Type B pancreatic cell (in vitro differentiated cells): ENCODE measurements around the gene PCDH7. TPM values are rescaled to one million over a fixed set of nuclear protein-coding genes. Genes with fewer than 3 reads are reported as not detected.

Source experiments
- DNase-seq: peaks from one replicate; pipeline ENCODE4 v3.0.0; 2021; ENCODE audit warnings: mixed read lengths; ENCODE audit not compliant: unreplicated experiment; ENCODE audit errors: extremely low spot score
- H3K27ac Mint-ChIP-seq: 2 replicates; pipeline ENCODE4 v1.8.0; 2021; ENCODE audit warnings: mild to moderate bottlenecking, mixed read lengths
- H3K27me3 Mint-ChIP-seq: 2 replicates; pipeline ENCODE4 v1.8.0; 2021; ENCODE audit warnings: mixed read lengths
- H3K36me3 Mint-ChIP-seq: 2 replicates; pipeline ENCODE4 v1.8.0; 2021; ENCODE audit warnings: mixed read lengths
- H3K4me1 Mint-ChIP-seq: one replicate; pipeline ENCODE4 v1.8.0; 2021; ENCODE audit warnings: mixed read lengths; ENCODE audit not compliant: unreplicated experiment
- H3K4me3 Mint-ChIP-seq: 2 replicates; pipeline ENCODE4 v1.8.0; 2021; ENCODE audit warnings: mild to moderate bottlenecking, mixed read lengths
- H3K9me3 Mint-ChIP-seq: 2 replicates; pipeline ENCODE4 v1.8.0; 2021; ENCODE audit warnings: mixed read lengths
- CTCF ChIP-seq: fragments of 200-600 bp; sonication (generic); conservative IDR thresholded peaks from 2 replicates; pipeline ENCODE4 v1.5.0; 2021; ENCODE audit warnings: antibody characterized with exemption, mild to moderate bottlenecking
- long read RNA-seq: library from polyadenylated mRNA; unstranded; transcript quantifications from one replicate; pipeline ENCODE4 v2.0.0, GENCODE V29; 2020
- total RNA-seq: library from RNA; stranded (reverse); gene quantifications from 2 replicates; pipeline ENCODE4 v1.2.1, GENCODE V29; 2021; ENCODE audit warnings: low replicate concordance

PCDH7 gene
- 93.8 and 95.9 TPM in 2 replicates for total RNA-seq
- long read RNA-seq, full-length matches to known transcripts, result 32 of 55 reads
- long read RNA-seq, partial matches to known transcripts, result 1 of 55 reads
- long read RNA-seq, other reads (novel, unspliced or antisense), result 22 of 55 reads

- Mint-ChIP-seq H3K9me3 (no peaks in the 10 kb centered on the region), H3K36me3 (peaks cover 16% of the 10 kb centered on the region), H3K27ac (peak within 1 kb of the TSS; percentile 91), H3K4me3 (peak within 1 kb of the TSS; percentile 94), H3K4me1 (peaks cover 33% of the 10 kb centered on the region), H3K27me3 (peaks cover 5% of the 10 kb centered on the region)
- DNase-seq, result no peak
- TF ChIP-seq CTCF, result no peak
Observed at GRCh38 chr4:30720021-30720660, at the start of gene PCDH7. Gene PCDH7 (plus strand): TSS chr4:30720369. CDS start chr4:30721423, 1,054 bp downstream.

- H3K4me1 Mint-ChIP-seq, result no peaks in the 10 kb centered on the region
- no peak for TF ChIP-seq CTCF
- no peaks in the 10 kb centered on the region for H3K27me3 Mint-ChIP-seq
- H3K4me3 Mint-ChIP-seq, result no peak overlapping the region
- no peak for DNase-seq
- H3K27ac Mint-ChIP-seq, result no peak overlapping the region
- H3K36me3 Mint-ChIP-seq, result no peaks in the 10 kb centered on the region
- H3K9me3 Mint-ChIP-seq, result peaks cover 5% of the 10 kb centered on the region
Observed at GRCh38 chr4:30671926-30672448, 48.2 kb upstream of the PCDH7 start.

- DNase-seq, result no peak
- no peaks in the 10 kb centered on the region for H3K9me3 Mint-ChIP-seq
- no peaks in the 10 kb centered on the region for H3K27me3 Mint-ChIP-seq
- no peak overlapping the region for H3K27ac Mint-ChIP-seq
- H3K4me3 Mint-ChIP-seq, result no peak overlapping the region
- H3K4me1 Mint-ChIP-seq, result no peaks in the 10 kb centered on the region
- no peaks in the 10 kb centered on the region for H3K36me3 Mint-ChIP-seq
- no peak for TF ChIP-seq CTCF
Observed at GRCh38 chr4:30696191-30696590, 24.0 kb upstream of the PCDH7 start.

GRCh38 chr4:30714408-30715031 lies 5.6 kb upstream of the PCDH7 start:
- no peak overlapping the region for H3K27ac Mint-ChIP-seq
- peaks cover 19% of the 10 kb centered on the region for H3K4me1 Mint-ChIP-seq
- H3K27me3 Mint-ChIP-seq, result no peaks in the 10 kb centered on the region
- H3K9me3 Mint-ChIP-seq, result peaks cover 7% of the 10 kb centered on the region
- peaks cover 3% of the 10 kb centered on the region for H3K36me3 Mint-ChIP-seq
- TF ChIP-seq CTCF, result peak; percentile 84
- no peak for DNase-seq
- H3K4me3 Mint-ChIP-seq, result no peak overlapping the region

GRCh38 chr4:30716158-30716557 lies 4.0 kb upstream of the PCDH7 start:
- peak overlapping the region; percentile 91 for H3K27ac Mint-ChIP-seq
- peaks cover 3% of the 10 kb centered on the region for H3K36me3 Mint-ChIP-seq
- TF ChIP-seq CTCF, result peak; percentile 65
- peak overlapping the region; percentile 94 for H3K4me3 Mint-ChIP-seq
- no peak for DNase-seq
- no peaks in the 10 kb centered on the region for H3K9me3 Mint-ChIP-seq
- no peaks in the 10 kb centered on the region for H3K27me3 Mint-ChIP-seq
- H3K4me1 Mint-ChIP-seq, result peaks cover 19% of the 10 kb centered on the region
